GM10266 (cell line): Measurements from ENCODE around the gene TNFSF4.
"Not testable (repeated sequence)": the region's sequence is repeated elsewhere in the genome, so short reads cannot be mapped to it uniquely, and the experiment has no call there.

Experiments used
- DNase-seq: peaks from one replicate; pipeline ENCODE4 v3.0.0; 2012; ENCODE audit errors: extremely low spot score
- CTCF ChIP-seq: IDR thresholded peaks from 2 replicates; pipeline ENCODE4 v1.5.1; 2012; ENCODE audit warnings: mild to moderate bottlenecking, low read depth; ENCODE audit not compliant: control insufficient read depth, insufficient read depth; ENCODE audit errors: missing control alignments

The TNFSF4 gene

GRCh38 chr1:173163222-173163621, 43.9 kb downstream of the TNFSF4 start:
- no peak for DNase-seq
- TF ChIP-seq CTCF = no peak

GRCh38 chr1:173162601-173163000, 44.5 kb downstream of the TNFSF4 start:
- no peak for DNase-seq
- TF ChIP-seq CTCF = no peak

- no peak for TF ChIP-seq CTCF
- DNase-seq = no peak
These were observed 45.5 kb downstream of the TNFSF4 start for GRCh38 chr1:173161510-173162221.

- DNase-seq = not testable (repeated sequence)
These were observed 53.2 kb downstream of the TNFSF4 start for GRCh38 chr1:173153964-173154363.

- no peak for DNase-seq
These were observed 53.6 kb downstream of the TNFSF4 start for GRCh38 chr1:173153503-173153902.

GRCh38 chr1:173152598-173152997, 54.5 kb downstream of the TNFSF4 start:
- DNase-seq = no peak
- no peak for TF ChIP-seq CTCF

More at GRCh38 chr1:173153503-173153902, 53.6 kb downstream of the TNFSF4 start:
- no peak for TF ChIP-seq CTCF

- no peak for DNase-seq
- TF ChIP-seq CTCF = no peak
These were observed 56.3 kb downstream of the TNFSF4 start for GRCh38 chr1:173150795-173151194.

- no peak for DNase-seq
- no peak for TF ChIP-seq CTCF
These were observed 57.2 kb downstream of the TNFSF4 start for GRCh38 chr1:173149887-173150286.
